Trophoblast cell (in vitro differentiated cells and primary cell): Measurements from ENCODE around the gene MADCAM1.

Experiments
- DNase-seq, 2 donors: peaks; one replicate each; pipeline ENCODE4 v3.0.0-alpha.2; 2016
- H2AFZ ChIP-seq: 2 replicates; pipeline ENCODE4 v1.6.1; 2013; ENCODE audit warnings: low read length, moderate library complexity, mild to moderate bottlenecking; ENCODE audit not compliant: insufficient read depth, poor library complexity
- H2AK5ac ChIP-seq: 2 replicates; pipeline ENCODE4 v1.6.1; 2013; ENCODE audit warnings: mild to moderate bottlenecking, low read length
- H2BK120ac ChIP-seq: 2 replicates; pipeline ENCODE4 v1.6.1; 2013; ENCODE audit warnings: low read length, mild to moderate bottlenecking, moderate library complexity; ENCODE audit not compliant: insufficient read depth, poor library complexity
- H2BK12ac ChIP-seq: 2 replicates; pipeline ENCODE4 v1.6.1; 2013; ENCODE audit warnings: mild to moderate bottlenecking, low read length, moderate library complexity
- H2BK5ac ChIP-seq: 2 replicates; pipeline ENCODE4 v1.6.1; 2013; ENCODE audit warnings: low read length, low read depth, moderate library complexity, mild to moderate bottlenecking; ENCODE audit not compliant: poor library complexity
- H3K14ac ChIP-seq: 2 replicates; pipeline ENCODE4 v1.6.1; 2013; ENCODE audit warnings: mild to moderate bottlenecking, low read length
- H3K18ac ChIP-seq: 2 replicates; pipeline ENCODE4 v1.6.1; 2013; ENCODE audit warnings: mild to moderate bottlenecking, low read length
- H3K23ac ChIP-seq: 2 replicates; pipeline ENCODE4 v1.6.1; 2013; ENCODE audit warnings: low read length
- H3K27ac ChIP-seq: 2 replicates; pipeline ENCODE4 v1.5.1; 2013; ENCODE audit warnings: low read depth, mild to moderate bottlenecking, inconsistent platforms, low read length, moderate library complexity
- H3K27me3 ChIP-seq: 2 replicates; pipeline ENCODE4 v1.6.1; 2013; ENCODE audit warnings: inconsistent platforms, mild to moderate bottlenecking, low read length, moderate library complexity; ENCODE audit not compliant: insufficient read depth
- H3K36me3 ChIP-seq, 2 experiments: 1 replicate in 1 of 2; 2 replicates in 1 of 2; pipeline ENCODE4 v1.6.1; 2013; ENCODE audit warnings: low read length in 2 of 2, mild to moderate bottlenecking in 2 of 2, moderate library complexity in 1 of 2; ENCODE audit not compliant: insufficient read depth in 2 of 2, control insufficient read depth in 1 of 2
- H3K4ac ChIP-seq: 2 replicates; pipeline ENCODE4 v1.6.1; 2013; ENCODE audit warnings: low read depth, mild to moderate bottlenecking, low read length, moderate library complexity
- H3K4me1 ChIP-seq, 2 experiments: 1 replicate in 1 of 2; 2 replicates in 1 of 2; pipeline ENCODE4 v1.6.1; 2013; ENCODE audit warnings: low read length in 2 of 2, mild to moderate bottlenecking in 2 of 2, moderate library complexity in 1 of 2; ENCODE audit not compliant: insufficient read depth in 2 of 2, control insufficient read depth in 1 of 2
- H3K4me2 ChIP-seq: 2 replicates; pipeline ENCODE4 v1.6.1; 2013; ENCODE audit warnings: inconsistent platforms, mild to moderate bottlenecking, low read length, moderate library complexity
- H3K4me3 ChIP-seq: 2 replicates; pipeline ENCODE4 v1.5.1; 2013; ENCODE audit warnings: mild to moderate bottlenecking, low read depth, low read length, inconsistent platforms
- H3K79me1 ChIP-seq: one replicate; pipeline ENCODE4 v1.6.1; 2013; ENCODE audit warnings: low read length
- H3K79me2 ChIP-seq: 2 replicates; pipeline ENCODE4 v1.6.1; 2013; ENCODE audit warnings: low read length, mild to moderate bottlenecking; ENCODE audit not compliant: control insufficient read depth, insufficient read depth, poor library complexity
- H3K9ac ChIP-seq: 2 replicates; pipeline ENCODE4 v1.6.1; 2013; ENCODE audit warnings: mild to moderate bottlenecking, low read length
- H3K9me3 ChIP-seq: 2 replicates; pipeline ENCODE4 v1.6.1; 2013; ENCODE audit warnings: low read depth, mild to moderate bottlenecking, control low read depth, inconsistent platforms, low read length; ENCODE audit not compliant: insufficient read depth
- H4K12ac ChIP-seq: 2 replicates; pipeline ENCODE4 v1.6.1; 2013; ENCODE audit warnings: low read depth, mild to moderate bottlenecking, low read length, moderate library complexity
- H4K8ac ChIP-seq: 2 replicates; pipeline ENCODE4 v1.6.1; 2013; ENCODE audit warnings: low read depth, mild to moderate bottlenecking, low read length, moderate library complexity
- H4K91ac ChIP-seq: one replicate; pipeline ENCODE4 v1.6.1; 2013; ENCODE audit warnings: low read depth, mild to moderate bottlenecking, low read length, moderate library complexity
- WGBS: extraction: QIAGEN DNeasy Blood & Tissue Kit; methylation state at CpG from one replicate; pipeline ENCODE4 v1.1.7; 2013; ENCODE audit warnings: missing lambda C conversion rate; ENCODE audit not compliant: insufficient read length, insufficient coverage; ENCODE audit errors: extremely low coverage; 5-methylcytosine and 5-hydroxymethylcytosine counted together

Gene MADCAM1

GRCh38 chr19:494171-495080 lies 1.9 kb upstream of the MADCAM1 start:
- Histone ChIP-seq H3K4ac (no peak overlapping the region), H3K9me3 (peaks cover 21% of the 10 kb centered on the region), H3K9ac (no peak overlapping the region), H2AK5ac (no peak overlapping the region), H4K91ac (no peak overlapping the region), H2BK120ac (no peak overlapping the region), H3K4me3 (no peak overlapping the region), H3K79me2 (no peaks in the 10 kb centered on the region), H3K27ac (no peak overlapping the region), H2BK5ac (no peak overlapping the region), H3K79me1 (peaks cover 1% of the 10 kb centered on the region), H3K27me3 (peaks cover 28% of the 10 kb centered on the region), H3K14ac (no peak overlapping the region), H4K12ac (no peak overlapping the region), H3K4me1 (peaks cover 0 to 6% of the 10 kb centered on the region in 2 experiments), H4K8ac (no peak overlapping the region), H3K4me2 (no peak overlapping the region), H2AFZ (no peak overlapping the region), H3K18ac (no peak overlapping the region), H3K23ac (no peak overlapping the region), H2BK12ac (no peak overlapping the region), H3K36me3 (no peaks in the 10 kb centered on the region)
- DNase-seq, result no peak
- no CpG with 5 or more reads among the region's 22 CpGs for WGBS

DNA sequence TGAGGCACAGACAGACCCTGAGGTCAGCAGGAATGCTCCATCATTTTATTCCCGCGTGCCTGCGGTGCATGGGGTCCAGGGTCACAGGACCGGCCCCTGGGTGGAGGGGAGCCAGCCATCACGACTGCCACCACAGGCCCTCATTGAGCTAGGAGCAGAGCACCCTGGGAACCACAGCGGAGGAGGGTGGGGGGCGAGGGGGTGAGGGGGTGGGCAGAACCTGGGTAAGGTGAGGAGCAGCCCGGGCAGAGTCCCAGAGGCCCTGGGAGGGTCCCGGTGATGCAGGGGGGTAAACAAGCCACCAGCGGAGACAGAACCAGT lies 1.2 kb upstream of the MADCAM1 start:
- H2BK5ac ChIP-seq, result no peak overlapping the region
- no peak overlapping the region for H3K9ac ChIP-seq
- peaks cover 0 to 2% of the 10 kb centered on the region in 2 experiments for H3K4me1 ChIP-seq
- no peak for DNase-seq
- no peak overlapping the region for H3K4me2 ChIP-seq
- no peaks in the 10 kb centered on the region for H3K79me2 ChIP-seq
- H3K36me3 ChIP-seq, result no peaks in the 10 kb centered on the region
- no peak overlapping the region for H2AFZ ChIP-seq
- H4K91ac ChIP-seq, result no peak overlapping the region
- no peak overlapping the region for H3K23ac ChIP-seq
- H3K4me3 ChIP-seq, result no peak overlapping the region
- no peak overlapping the region for H2BK120ac ChIP-seq
- H4K8ac ChIP-seq, result no peak overlapping the region
- no CpG with 5 or more reads among the region's 10 CpGs for WGBS
- H3K27me3 ChIP-seq, result peaks cover 30% of the 10 kb centered on the region
- peaks cover 22% of the 10 kb centered on the region for H3K9me3 ChIP-seq
- no peak overlapping the region for H3K18ac ChIP-seq
- H2AK5ac ChIP-seq, result no peak overlapping the region
- no peak overlapping the region for H2BK12ac ChIP-seq
- H3K79me1 ChIP-seq, result no peaks in the 10 kb centered on the region
- no peak overlapping the region for H3K4ac ChIP-seq
- H3K27ac ChIP-seq, result no peak overlapping the region
- no peak overlapping the region for H4K12ac ChIP-seq
- no peak overlapping the region for H3K14ac ChIP-seq

- no peak overlapping the region for H3K4ac ChIP-seq
These were observed 729 bp upstream of the MADCAM1 start for GRCh38 chr19:495402-496111.

DNA sequence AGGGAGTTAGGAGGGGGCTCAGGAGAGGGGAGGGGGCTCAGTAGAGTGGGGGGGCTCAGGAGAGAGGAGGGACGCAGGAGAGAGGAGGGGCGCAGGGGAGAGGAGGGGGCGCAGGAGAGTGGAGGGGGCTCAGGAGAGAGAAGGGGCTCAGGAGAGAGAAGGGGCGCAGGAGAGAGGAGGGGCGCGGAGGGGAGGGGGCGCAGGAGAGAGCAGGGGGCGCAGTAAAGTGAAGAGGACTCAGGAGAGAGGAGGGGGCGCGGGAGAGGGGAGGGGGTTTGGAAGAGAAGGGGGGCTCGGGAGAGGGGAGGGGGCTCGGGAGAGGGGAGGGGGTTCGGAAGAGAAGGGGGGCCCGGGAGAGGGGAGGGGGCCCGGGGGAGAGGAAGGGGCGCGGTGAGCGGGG lies 700 bp downstream of the MADCAM1 start:
- DNase-seq, result no peak
- H2BK120ac ChIP-seq, result no peak overlapping the region
- H3K4me2 ChIP-seq, result no peak overlapping the region
- no peak overlapping the region for H4K91ac ChIP-seq
- H3K4ac ChIP-seq, result no peak overlapping the region
- WGBS, result no CpG with 5 or more reads among the region's 18 CpGs
- H2AFZ ChIP-seq, result no peak overlapping the region
- no peaks in the 10 kb centered on the region for H3K36me3 ChIP-seq
- peaks cover 0 to 2% of the 10 kb centered on the region in 2 experiments for H3K4me1 ChIP-seq
- H3K23ac ChIP-seq, result no peak overlapping the region
- H4K12ac ChIP-seq, result no peak overlapping the region
- H3K27ac ChIP-seq, result no peak overlapping the region
- H2AK5ac ChIP-seq, result no peak overlapping the region
- no peak overlapping the region for H3K9ac ChIP-seq
- no peak overlapping the region for H3K14ac ChIP-seq
- peaks cover 23% of the 10 kb centered on the region for H3K9me3 ChIP-seq
- no peaks in the 10 kb centered on the region for H3K79me2 ChIP-seq
- H3K79me1 ChIP-seq, result no peaks in the 10 kb centered on the region
- peaks cover 30% of the 10 kb centered on the region for H3K27me3 ChIP-seq
- H2BK5ac ChIP-seq, result no peak overlapping the region
- no peak overlapping the region for H3K18ac ChIP-seq
- no peak overlapping the region for H4K8ac ChIP-seq
- no peak overlapping the region for H3K4me3 ChIP-seq
- no peak overlapping the region for H2BK12ac ChIP-seq

More at GRCh38 chr19:495402-496111, 729 bp upstream of the MADCAM1 start:
- Histone ChIP-seq H4K8ac (no peak overlapping the region), H3K18ac (no peak overlapping the region), H2AK5ac (no peak overlapping the region), H3K14ac (no peak overlapping the region), H3K9ac (no peak overlapping the region), H4K12ac (no peak overlapping the region), H3K27ac (no peak overlapping the region), H2BK120ac (no peak overlapping the region), H3K36me3 (no peaks in the 10 kb centered on the region), H3K4me1 (peaks cover 0 to 2% of the 10 kb centered on the region in 2 experiments), H2AFZ (no peak overlapping the region), H3K79me2 (no peaks in the 10 kb centered on the region), H3K9me3 (peaks cover 23% of the 10 kb centered on the region), H2BK12ac (no peak overlapping the region), H3K23ac (no peak overlapping the region), H3K4me3 (no peak overlapping the region), H3K4me2 (no peak overlapping the region), H4K91ac (no peak overlapping the region), H2BK5ac (no peak overlapping the region), H3K27me3 (peaks cover 30% of the 10 kb centered on the region), H3K79me1 (no peaks in the 10 kb centered on the region)
- peak in 1 of 2 donors; percentile 14 for DNase-seq
- no CpG with 5 or more reads among the region's 32 CpGs for WGBS
